Subcutaneous adipose tissue (tissue), 4 donors: ENCODE results near the gene SMG9. TPM values are rescaled to one million over a fixed set of nuclear protein-coding genes. Genes with fewer than 3 reads are reported as not detected.

ENCODE experiments used
- total RNA-seq, 4 donors: library from RNA; depleted of rRNA; stranded (reverse); fragments of >200 nt; gene quantifications; one replicate each; pipeline ENCODE4 v1.1.0, GENCODE V29; 2016
- TF ChIP-seq, protein P1 (sequence below): fragments of 450-650 bp; IDR thresholded peaks from one replicate; pipeline ENCODE4 v1.5.1; 2016; ENCODE audit warnings: low read depth, mild to moderate bottlenecking, control low read depth, antibody characterized with exemption, moderate library complexity

The SMG9 gene, protein sequence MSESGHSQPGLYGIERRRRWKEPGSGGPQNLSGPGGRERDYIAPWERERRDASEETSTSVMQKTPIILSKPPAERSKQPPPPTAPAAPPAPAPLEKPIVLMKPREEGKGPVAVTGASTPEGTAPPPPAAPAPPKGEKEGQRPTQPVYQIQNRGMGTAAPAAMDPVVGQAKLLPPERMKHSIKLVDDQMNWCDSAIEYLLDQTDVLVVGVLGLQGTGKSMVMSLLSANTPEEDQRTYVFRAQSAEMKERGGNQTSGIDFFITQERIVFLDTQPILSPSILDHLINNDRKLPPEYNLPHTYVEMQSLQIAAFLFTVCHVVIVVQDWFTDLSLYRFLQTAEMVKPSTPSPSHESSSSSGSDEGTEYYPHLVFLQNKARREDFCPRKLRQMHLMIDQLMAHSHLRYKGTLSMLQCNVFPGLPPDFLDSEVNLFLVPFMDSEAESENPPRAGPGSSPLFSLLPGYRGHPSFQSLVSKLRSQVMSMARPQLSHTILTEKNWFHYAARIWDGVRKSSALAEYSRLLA
- 10 to 100 TPM; 10.0 to 17.2 (median 12.7) TPM for total RNA-seq

DNA sequence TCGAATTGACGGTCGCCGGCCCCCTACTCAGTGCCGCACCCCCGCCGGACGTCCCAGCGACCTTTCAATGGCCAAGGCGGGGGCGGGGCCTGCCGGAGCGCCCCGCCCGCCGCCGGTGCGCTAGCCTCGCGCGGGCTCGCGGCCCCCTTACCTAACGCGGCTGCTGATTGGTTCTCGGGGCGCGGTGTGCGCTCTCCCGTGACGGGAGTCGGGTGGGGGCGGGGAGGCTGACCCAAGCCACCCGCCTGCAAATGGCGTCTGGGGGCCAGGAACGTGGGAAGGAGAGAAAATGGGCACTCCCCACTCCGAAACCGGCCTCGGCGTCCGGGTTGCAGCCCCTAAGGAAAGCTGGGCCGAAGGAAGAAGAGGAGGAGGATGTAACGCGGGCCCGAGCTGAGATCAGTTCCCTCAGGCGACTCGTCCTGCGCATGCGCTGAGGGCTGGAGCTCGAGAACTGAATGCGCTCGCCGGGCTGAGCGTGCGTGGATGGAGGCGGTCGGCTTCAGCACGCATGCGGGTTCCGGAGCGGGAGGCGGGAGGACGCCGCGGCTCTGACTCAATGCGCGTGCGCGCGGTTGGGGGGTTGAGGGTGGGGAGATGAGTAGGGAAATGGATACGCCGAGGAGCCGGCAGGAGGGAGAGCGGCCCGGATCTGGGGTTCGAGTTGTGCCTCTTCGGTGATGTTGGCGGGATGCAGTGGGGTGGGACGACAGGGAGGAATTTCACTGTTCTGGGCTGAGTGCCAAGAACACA, at the start of gene SMG9:
Gene SMG9, minus strand, starts transcription at position 460 of the 753 bp plus-strand sequence. CDS start 4,221 bp downstream, outside the sequence.
- TF ChIP-seq, protein P1, sequence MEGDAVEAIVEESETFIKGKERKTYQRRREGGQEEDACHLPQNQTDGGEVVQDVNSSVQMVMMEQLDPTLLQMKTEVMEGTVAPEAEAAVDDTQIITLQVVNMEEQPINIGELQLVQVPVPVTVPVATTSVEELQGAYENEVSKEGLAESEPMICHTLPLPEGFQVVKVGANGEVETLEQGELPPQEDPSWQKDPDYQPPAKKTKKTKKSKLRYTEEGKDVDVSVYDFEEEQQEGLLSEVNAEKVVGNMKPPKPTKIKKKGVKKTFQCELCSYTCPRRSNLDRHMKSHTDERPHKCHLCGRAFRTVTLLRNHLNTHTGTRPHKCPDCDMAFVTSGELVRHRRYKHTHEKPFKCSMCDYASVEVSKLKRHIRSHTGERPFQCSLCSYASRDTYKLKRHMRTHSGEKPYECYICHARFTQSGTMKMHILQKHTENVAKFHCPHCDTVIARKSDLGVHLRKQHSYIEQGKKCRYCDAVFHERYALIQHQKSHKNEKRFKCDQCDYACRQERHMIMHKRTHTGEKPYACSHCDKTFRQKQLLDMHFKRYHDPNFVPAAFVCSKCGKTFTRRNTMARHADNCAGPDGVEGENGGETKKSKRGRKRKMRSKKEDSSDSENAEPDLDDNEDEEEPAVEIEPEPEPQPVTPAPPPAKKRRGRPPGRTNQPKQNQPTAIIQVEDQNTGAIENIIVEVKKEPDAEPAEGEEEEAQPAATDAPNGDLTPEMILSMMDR: no peak

DNA sequence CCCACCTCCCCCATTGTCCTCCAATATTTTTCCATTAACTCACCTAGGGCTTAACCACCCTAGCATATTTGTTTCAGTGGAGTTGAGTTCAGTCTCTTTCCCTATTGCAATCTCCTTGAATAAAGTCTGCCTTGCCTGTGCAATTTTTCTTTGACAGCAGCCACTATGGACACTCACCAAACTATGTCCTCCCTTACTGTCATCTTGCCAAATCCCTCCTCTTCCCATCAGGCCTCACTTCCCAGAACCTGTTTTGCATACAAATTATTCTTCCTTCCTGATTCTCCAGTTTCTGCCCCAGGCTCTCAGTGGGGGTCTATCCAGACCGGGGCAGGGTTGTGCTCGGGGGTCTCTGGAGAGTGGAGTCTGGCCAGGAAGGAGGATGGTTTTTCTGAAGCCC, 49.7 kb upstream of the SMG9 start:
- TF ChIP-seq, protein P1: no peak

DNA sequence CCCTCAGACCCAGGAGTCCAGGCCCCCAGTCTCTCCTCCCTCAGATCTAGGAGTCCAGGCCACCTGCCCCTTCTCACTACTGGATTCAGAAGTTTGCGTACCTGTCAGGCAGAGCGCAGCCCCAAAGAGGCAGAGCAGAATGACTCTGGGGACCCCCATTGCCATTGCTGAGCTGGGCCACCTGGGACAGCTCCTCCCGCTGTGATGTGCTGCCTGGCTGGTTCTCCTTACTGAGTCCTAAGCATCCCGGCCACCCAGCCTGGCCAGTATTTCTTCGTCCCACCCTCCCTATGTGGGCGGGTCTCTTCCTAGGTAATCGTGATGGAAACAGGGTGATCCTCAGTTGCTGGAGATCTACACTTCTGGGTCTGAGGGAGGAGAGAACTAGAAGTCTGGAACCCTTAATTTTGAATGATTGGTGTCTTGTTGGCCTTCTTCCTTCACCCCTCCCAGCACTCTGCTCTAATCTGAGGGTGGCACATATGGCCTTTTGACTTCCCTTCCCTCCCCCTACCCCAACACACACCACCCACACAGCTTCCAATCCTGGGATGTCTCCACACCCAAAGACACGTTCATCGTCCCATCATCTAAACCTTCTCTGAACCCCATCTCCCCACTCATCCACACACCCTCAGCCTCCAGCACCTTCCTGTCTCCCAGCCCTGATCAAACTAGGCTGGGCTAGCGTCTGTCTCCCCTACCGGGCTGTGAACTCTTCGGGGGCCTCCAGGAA, 47.6 kb upstream of the SMG9 start, which contains the start of gene LYPD5:
Gene LYPD5, minus strand, starts transcription at position 232 of the 736 bp plus-strand sequence. Its CDS starts 67 bp downstream, at position 165.
- TF ChIP-seq, protein P1: no peak

DNA sequence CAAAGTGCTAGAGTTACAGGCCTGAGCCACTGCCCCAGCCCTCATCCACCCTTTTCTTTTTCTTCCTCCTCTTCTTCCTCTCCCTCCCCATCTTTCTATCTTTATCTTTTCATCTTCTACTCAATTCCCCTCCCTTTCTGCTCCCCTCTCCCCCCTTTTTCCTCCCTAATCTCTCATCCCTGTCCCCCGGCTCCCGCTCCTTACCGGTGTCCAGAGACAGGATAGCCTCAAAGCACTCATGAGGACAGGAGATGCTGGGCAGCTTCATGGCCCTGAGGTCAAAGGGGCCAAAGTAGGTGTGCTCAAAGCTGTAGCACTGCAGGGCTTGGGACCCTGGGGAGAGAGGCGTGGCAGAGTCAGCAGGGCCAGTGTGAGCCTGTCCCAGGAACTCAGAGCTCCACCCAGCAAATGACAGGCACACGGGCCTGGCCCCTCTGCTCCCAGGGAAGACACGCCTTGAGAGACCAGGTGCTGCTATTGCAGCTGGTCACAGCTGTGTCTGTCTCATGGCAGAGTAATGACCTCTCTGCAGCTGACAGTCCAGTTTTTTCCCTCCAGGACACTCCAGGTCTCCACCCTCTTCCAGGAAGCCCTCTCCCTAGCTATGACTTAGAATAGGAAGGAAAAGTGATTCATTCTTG, 44.9 kb upstream of the SMG9 start:
- TF ChIP-seq, protein P1: no peak

DNA sequence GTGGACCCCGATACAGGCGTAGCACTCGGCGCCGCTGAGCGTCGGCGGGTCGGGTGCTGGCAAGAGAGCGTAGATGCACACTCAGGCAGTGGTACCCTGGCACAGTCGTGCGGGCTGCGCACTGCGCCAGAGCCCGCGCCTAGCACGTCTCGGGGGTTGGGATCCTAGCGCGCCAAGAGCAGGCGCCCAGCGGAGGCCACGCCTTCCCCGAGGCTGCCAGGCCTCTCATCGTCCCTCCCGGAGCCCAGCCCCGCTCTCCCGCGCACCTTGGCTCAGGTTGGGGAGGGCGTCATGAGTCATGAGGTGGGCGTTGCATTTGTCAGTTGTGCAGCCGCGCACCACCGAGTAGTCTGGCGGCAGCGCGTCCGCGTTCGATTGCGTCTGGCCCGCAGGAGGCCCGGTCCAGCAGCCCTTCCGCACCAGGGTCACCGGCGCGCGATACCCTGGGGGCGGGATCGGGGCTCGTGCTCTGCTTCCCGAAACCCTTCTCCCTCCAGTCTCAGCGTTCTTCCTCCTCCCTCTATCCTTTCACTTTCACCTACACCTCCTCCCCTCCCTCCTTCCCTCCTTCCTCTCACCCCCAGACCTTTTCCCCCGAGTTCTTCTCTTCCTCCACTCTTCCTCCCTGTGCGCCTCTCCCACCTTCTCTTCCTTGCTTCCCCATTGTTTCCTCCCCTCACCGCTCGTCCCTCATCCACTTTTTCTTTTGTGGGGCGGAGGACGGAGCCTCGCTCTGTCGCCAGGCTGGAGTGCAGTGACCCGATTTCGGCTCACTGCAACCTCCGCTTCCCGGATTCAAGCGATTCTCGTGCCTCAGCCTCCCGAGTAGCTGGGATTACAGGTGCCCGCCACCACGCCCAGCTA, 44.0 kb upstream of the SMG9 start:
- TF ChIP-seq, protein P1: no peak

DNA sequence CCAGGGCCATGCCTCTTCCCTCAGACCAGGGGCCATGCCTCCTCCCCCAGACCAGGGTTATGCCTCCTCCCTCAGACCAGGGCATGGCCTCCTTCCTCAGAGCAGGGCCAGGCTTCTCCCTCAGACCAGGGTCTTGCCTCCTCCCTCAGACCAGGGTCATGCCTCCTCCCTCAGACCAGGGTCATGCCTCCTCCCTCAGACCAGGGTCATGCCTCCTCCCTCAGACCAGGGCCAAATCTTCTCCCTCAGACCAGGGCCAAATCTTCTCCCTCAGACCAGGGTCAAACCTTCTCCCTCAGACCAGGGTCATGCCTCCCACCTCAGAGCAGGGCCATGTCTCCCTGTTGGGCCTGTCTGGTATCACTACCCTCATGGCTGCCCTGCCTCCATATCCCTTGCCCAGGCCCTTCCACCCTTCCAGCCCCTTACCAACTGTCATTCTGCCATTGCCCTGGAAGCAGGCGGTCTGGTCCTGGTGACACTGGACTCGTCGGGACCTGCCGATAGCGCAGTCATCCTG, 43.3 kb upstream of the SMG9 start:
- TF ChIP-seq, protein P1: no peak
